GM12878 (cell line): ENCODE data around the gene APLP2. TPM values are rescaled to one million over a fixed set of nuclear protein-coding genes. Genes with fewer than 3 reads are reported as not detected.

Experiments used
- ATAC-seq: fragments of 200-7000 bp; cut with Tn5 transposase; 3 replicates; pipeline ENCODE4 v1.9.1; 2020; ENCODE audit warnings: mild to moderate bottlenecking, moderate library complexity
- BruUV-seq: library from RNA; stranded (reverse); fragments of 400-500 nt; replicated peaks from 2 replicates; lab custom pipeline; 2021; lab: Mats Ljungman, UMichigan
- CTCF ChIA-PET: fragments of 300-600 bp; sonication (Branson Sonifier 250); formaldehyde crosslinking; extraction: SDS; loops from one replicate; lab custom pipeline; 2021; ENCODE audit warnings: inconsistent platforms; lab: Yijun Ruan, JAX
- POLR2A ChIA-PET: fragments of 350-600 bp; formaldehyde crosslinking; extraction: SDS; loops from one replicate; lab custom pipeline; 2021; ENCODE audit warnings: inconsistent platforms; lab: Charles Lee
- RAD21 ChIA-PET: fragments of 300-600 bp; sonication (Branson Sonifier 250); formaldehyde crosslinking; loops from one replicate; lab custom pipeline; 2023; ENCODE audit warnings: antibody characterized with exemption; ENCODE audit not compliant: unreplicated experiment; lab: Charles Lee
- SMC1A ChIA-PET: fragments of 300-600 bp; sonication (Branson Sonifier 250); formaldehyde crosslinking; loops from one replicate; lab custom pipeline; 2023; ENCODE audit not compliant: unreplicated experiment, uncharacterized antibody; lab: Charles Lee
- DNase-seq: peaks from one replicate; pipeline ENCODE4 v3.0.0-alpha.2; 2011; ENCODE audit warnings: low read depth, low spot score
- FAIRE-seq: peaks from 3 replicates; lab custom pipeline; 2011; peaks lifted over from hg19 to GRCh38; lab: Jason Lieb, UNC
- H2AFZ ChIP-seq: 2 replicates; pipeline ENCODE4 v1.6.0; 2011; ENCODE audit warnings: low read depth, low read length, control low read depth; ENCODE audit not compliant: control insufficient read depth
- H3K27ac ChIP-seq: 2 replicates; pipeline ENCODE4 v1.5.1; 2011; ENCODE audit warnings: control low read depth; ENCODE audit not compliant: control insufficient read depth, insufficient read depth
- H3K27me3 ChIP-seq, 2 experiments: replicated peaks in 1 of 2; 2 replicates each; pipeline versions ENCODE4 v1.6.0 to v1.6.1; 2011; ENCODE audit warnings: low read length in 1 of 2; ENCODE audit not compliant: control insufficient read depth in 2 of 2, insufficient read depth in 2 of 2
- H3K36me3 ChIP-seq, 2 experiments: 2 replicates each; pipeline ENCODE4 v1.5.1; 2011; ENCODE audit warnings: low read length in 1 of 2; ENCODE audit not compliant: control insufficient read depth in 2 of 2, insufficient read depth in 2 of 2
- H3K4me1 ChIP-seq: 2 replicates; pipeline ENCODE4 v1.6.1; 2011; ENCODE audit warnings: mild to moderate bottlenecking, low read length, moderate library complexity, mixed read lengths; ENCODE audit not compliant: control insufficient read depth, insufficient read depth
- H3K4me2 ChIP-seq: 2 replicates; pipeline ENCODE4 v1.6.0; 2011; ENCODE audit warnings: control low read depth; ENCODE audit not compliant: control insufficient read depth, insufficient read depth
- H3K4me3 ChIP-seq: fragments of 200-600 bp; sonication (generic); 2 replicates; pipeline ENCODE4 v1.5.1; 2016
- H3K79me2 ChIP-seq: 2 replicates; pipeline ENCODE4 v1.6.0; 2011; ENCODE audit warnings: low read length; ENCODE audit not compliant: control insufficient read depth, insufficient read depth
- H3K9ac ChIP-seq: 2 replicates; pipeline ENCODE4 v1.8.0; 2011; ENCODE audit warnings: low read length, control low read depth, mixed read lengths; ENCODE audit not compliant: control insufficient read depth, insufficient read depth
- H3K9me3 ChIP-seq: replicated peaks from 3 replicates; pipeline ENCODE4 v1.5.1; 2011; ENCODE audit warnings: mild to moderate bottlenecking, low read length; ENCODE audit not compliant: control insufficient read depth, insufficient read depth
- H4K20me1 ChIP-seq: 2 replicates; pipeline ENCODE4 v1.6.0; 2011; ENCODE audit not compliant: control insufficient read depth, insufficient read depth
- EED ChIP-seq: sonication (generic); IDR thresholded peaks from 2 replicates; pipeline ENCODE4 v1.6.1; 2016; ENCODE audit warnings: antibody characterized with exemption, low read depth
- PRDM15 ChIP-seq: fragments of 450-650 bp; formaldehyde crosslinking; IDR thresholded peaks from 2 replicates; pipeline ENCODE4 v1.4.0; 2020; ENCODE audit warnings: mild to moderate bottlenecking, moderate library complexity
- RUNX3 ChIP-seq: IDR thresholded peaks from 2 replicates; pipeline ENCODE4 v1.6.1; 2012; ENCODE audit warnings: low read length, inconsistent platforms
- SPI1 ChIP-seq: IDR thresholded peaks from 2 replicates; pipeline ENCODE4 v1.6.1; 2011; ENCODE audit warnings: low read depth, mild to moderate bottlenecking, low read length, moderate library complexity, borderline replicate concordance; ENCODE audit not compliant: insufficient read depth
- WGBS: methylation state at CpG from one replicate; pipeline ENCODE4 v1.1.6; 2016; ENCODE audit warnings: low lambda C conversion rate; ENCODE audit not compliant: insufficient replicate concordance, insufficient coverage; ENCODE audit errors: missing lambda C conversion rate; 5-methylcytosine and 5-hydroxymethylcytosine counted together
- in situ Hi-C: fragments of 300-500 bp; cut with MboI; formaldehyde crosslinking; loops from 9 replicates; pipeline ENCODE4 v1.14.3; 2018; ENCODE audit warnings: mixed read lengths
- intact Hi-C: fragments of 100-400 bp; cut with micrococcal nuclease; formaldehyde crosslinking; loops from one replicate; pipeline ENCODE4 v1.14.2; 2022; ENCODE audit not compliant: unreplicated experiment
- polyA plus RNA-seq, 11 experiments: library from polyadenylated mRNA; depleted of rRNA in 4 of 11; unstranded in 6 of 11; stranded (reverse) in 5 of 11; fragments of >200 nt; fragmentation: Nextera tagmentation in 4 of 11; fragmentation: Illumina TruSeq in 1 of 11; extraction: Ambion mirVana in 4 of 11; extraction: Trizol in 1 of 11; gene quantifications; 1 replicate in 1 of 11; 2 replicates in 10 of 11; pipeline versions ENCODE4 v1.2.1 to v1.2.3, GENCODE V29; 2011 to 2016; ENCODE audit warnings: inconsistent platforms in 2 of 11, missing spikeins in 2 of 11, low read depth in 1 of 11
- total RNA-seq, 4 experiments: library from RNA; depleted of rRNA in 3 of 4; stranded (reverse); fragments of >200 nt in 3 of 4; fragmentation: Illumina TruSeq in 1 of 4; extraction: Trizol in 1 of 4; gene quantifications; 2 replicates each; pipeline versions ENCODE4 v1.2.1 to v1.2.3, GENCODE V29; 2013 to 2021

The APLP2 gene
- total and polyA plus RNA-seq, 10 of the 15 experiments (the other 5 are each of a cell fraction or from before 2014, with no cell fraction given): 2.3 to 38.8 (median 21.3) TPM

DNA sequence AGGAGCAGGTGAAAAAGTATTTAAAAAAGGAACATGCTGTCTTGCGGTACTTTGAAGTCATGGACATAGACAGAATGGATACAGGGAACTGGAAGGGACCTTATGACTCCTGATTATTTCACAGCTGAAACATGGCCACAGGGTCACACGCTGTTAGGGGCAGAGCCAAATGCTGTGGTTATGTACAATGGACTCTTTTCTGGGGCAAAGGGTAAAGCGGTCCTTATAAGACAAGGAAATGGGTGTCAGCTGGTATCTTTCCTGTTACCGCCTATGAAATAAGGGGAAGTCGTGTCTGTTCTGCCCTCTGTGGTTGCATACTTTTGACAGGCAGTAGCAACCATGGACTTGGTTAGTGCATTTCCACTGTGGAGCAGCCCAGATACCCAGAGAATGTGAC is 77.1 kb downstream of the APLP2 start:
- TF ChIP-seq RUNX3 (peak; percentile 16; the same call in 1 of the 2 replicates), PRDM15 (CRISPR knock-in tag) (no peak), EED (no peak), SPI1 (peak; percentile 67; the same call in 1 of the 2 replicates)
- Histone ChIP-seq H3K9me3 (no peaks in the 10 kb centered on the region; the same call in 2 of the 3 replicates), H4K20me1 (no peaks in the 10 kb centered on the region), H3K79me2 (no peaks in the 10 kb centered on the region), H3K4me1 (peaks cover 48% of the 10 kb centered on the region), H3K27me3 (no peaks in the 10 kb centered on the region), H3K27ac (no peak overlapping the region), H3K4me3 (no peak overlapping the region), H3K4me2 (no peak overlapping the region), H3K36me3 (no peaks in the 10 kb centered on the region), H2AFZ (no peak overlapping the region), H3K9ac (no peak overlapping the region)
- no peak for FAIRE-seq
- DNase-seq: no peak
- ChIA-PET CTCF (interaction anchor here (0.8 to 3.5 kb wide), 5 partner anchors 15 to 144 kb away, joined by 3 to 45 read pairs (median 4); partner anchors contain the start of gene PRDM10), SMC1A (interaction anchor here (0.6 to 5.0 kb wide), 8 partner anchors 12 to 225 kb away, joined by 3 to 33 read pairs (median 4); partner anchors contain the start of gene ST14), POLR2A (interaction anchor here (0.7 to 0.9 kb wide), 2 partner anchors 32 to 252 kb away, joined by 3 read pairs; no protein-coding TSS in a partner anchor), RAD21 (interaction anchor here (0.9 to 3.9 kb wide), 6 partner anchors 15 to 143 kb away, joined by 3 to 30 read pairs (median 4); no protein-coding TSS in a partner anchor)
- peak; percentile 58 for ATAC-seq
- 15% methylated on average over 5 of the region's 5 CpGs for WGBS
- no TSS peak for BruUV-seq
- intact Hi-C loops (loop anchor here (5.0 kb wide), 1 partner anchor 36 kb away; no protein-coding TSS in a partner anchor), in situ Hi-C loops (no loop called here)
